ENCODE measurements around the gene TAOK1. TPM values are rescaled to one million over a fixed set of nuclear protein-coding genes. Genes with fewer than 3 reads are reported as not detected.

Gene TAOK1
- polyA plus RNA-seq, 1 experiment: 34.2 TPM

GRCh38 chr17:29363716-29364115, 26.4 kb upstream of the TAOK1 start:
- POLR2A ChIA-PET: interaction anchor here (0.6 kb wide), 1 partner anchor 9 kb away, joined by 6 read pairs; no protein-coding TSS in a partner anchor
- no peaks in the 10 kb centered on the region for H3K9me3 ChIP-seq (ENCODE audit: control insufficient read depth, insufficient read depth, low read length)
- CTCF ChIA-PET: interaction anchor here (1.2 to 1.5 kb wide), 2 partner anchors 173 to 210 kb away, joined by 4 read pairs; no protein-coding TSS in a partner anchor
- no peak for DNase-seq (ENCODE audit: low read depth, low spot score)
- H3K4me3 ChIP-seq (ENCODE audit: low read depth, low read length): no peak overlapping the region
- no peak overlapping the region for H3K27ac ChIP-seq (ENCODE audit: low read depth, low read length)
- TF ChIP-seq CTCF (IDR thresholded peaks at IDR 0.05; ENCODE audit: low read depth, low read length): no peak
- no peaks in the 10 kb centered on the region for H3K27me3 ChIP-seq (ENCODE audit: control insufficient read depth, insufficient read depth, low read length)

- no peak for TF ChIP-seq CTCF (IDR thresholded peaks at IDR 0.05; ENCODE audit: low read depth, low read length)
- Histone ChIP-seq H3K4me3 (ENCODE audit: low read depth, low read length) (no peak overlapping the region), H3K27ac (ENCODE audit: low read depth, low read length) (no peak overlapping the region), H3K27me3 (ENCODE audit: control insufficient read depth, insufficient read depth, low read length) (no peaks in the 10 kb centered on the region), H3K9me3 (ENCODE audit: control insufficient read depth, insufficient read depth, low read length) (no peaks in the 10 kb centered on the region)
- DNase-seq (ENCODE audit: low read depth, low spot score): no peak
- CTCF ChIA-PET: interaction anchor here (0.5 to 1.5 kb wide), 4 partner anchors 130 to 729 kb away, joined by 3 to 6 read pairs (median 4); no protein-coding TSS in a partner anchor
- POLR2A ChIA-PET: no interaction called here
These were observed 25.5 kb upstream of the TAOK1 start for GRCh38 chr17:29364691-29365090.

GRCh38 chr17:29368161-29368560, 22.0 kb upstream of the TAOK1 start:
- Histone ChIP-seq H3K4me3 (ENCODE audit: low read depth, low read length) (no peak overlapping the region), H3K27ac (ENCODE audit: low read depth, low read length) (no peak overlapping the region), H3K9me3 (ENCODE audit: control insufficient read depth, insufficient read depth, low read length) (no peaks in the 10 kb centered on the region), H3K27me3 (ENCODE audit: control insufficient read depth, insufficient read depth, low read length) (no peaks in the 10 kb centered on the region)
- ChIA-PET POLR2A (no interaction called here), CTCF (interaction anchor here (2.1 to 3.5 kb wide), 5 partner anchors 10 to 244 kb away, joined by 7 to 77 read pairs (median 24); partner anchors contain the start of genes ABHD15 and TP53I13)
- no peak for DNase-seq (ENCODE audit: low read depth, low spot score)
- TF ChIP-seq CTCF (IDR thresholded peaks at IDR 0.05; ENCODE audit: low read depth, low read length): no peak

- no peak for DNase-seq (ENCODE audit: low read depth, low spot score)
- H3K27ac ChIP-seq (ENCODE audit: low read depth, low read length): no peak overlapping the region
- ChIA-PET POLR2A (no interaction called here), CTCF (interaction anchor here (1.0 to 3.5 kb wide), 42 partner anchors 8 to 724 kb away, joined by 3 to 77 read pairs (median 9); partner anchors contain the start of genes ABHD15, ANKRD13B, NUFIP2 and TP53I13)
- H3K9me3 ChIP-seq (ENCODE audit: control insufficient read depth, insufficient read depth, low read length): no peaks in the 10 kb centered on the region
- no peak for TF ChIP-seq CTCF (IDR thresholded peaks at IDR 0.05; ENCODE audit: low read depth, low read length)
- H3K27me3 ChIP-seq (ENCODE audit: control insufficient read depth, insufficient read depth, low read length): no peaks in the 10 kb centered on the region
- H3K4me3 ChIP-seq (ENCODE audit: low read depth, low read length): no peak overlapping the region
These were observed 21.2 kb upstream of the TAOK1 start for GRCh38 chr17:29368926-29369325.

All from AG04450 (cell line).